ENCODE measurements around the gene SRMS. TPM values are rescaled to one million over a fixed set of nuclear protein-coding genes. Genes with fewer than 3 reads are reported as not detected.
"Not testable (repeated sequence)": the region's sequence is repeated elsewhere in the genome, so short reads cannot be mapped to it uniquely, and the experiment has no call there.

SRMS gene
- total RNA-seq, 1 experiment from 2014 or later, result 0.79 TPM

DNA sequence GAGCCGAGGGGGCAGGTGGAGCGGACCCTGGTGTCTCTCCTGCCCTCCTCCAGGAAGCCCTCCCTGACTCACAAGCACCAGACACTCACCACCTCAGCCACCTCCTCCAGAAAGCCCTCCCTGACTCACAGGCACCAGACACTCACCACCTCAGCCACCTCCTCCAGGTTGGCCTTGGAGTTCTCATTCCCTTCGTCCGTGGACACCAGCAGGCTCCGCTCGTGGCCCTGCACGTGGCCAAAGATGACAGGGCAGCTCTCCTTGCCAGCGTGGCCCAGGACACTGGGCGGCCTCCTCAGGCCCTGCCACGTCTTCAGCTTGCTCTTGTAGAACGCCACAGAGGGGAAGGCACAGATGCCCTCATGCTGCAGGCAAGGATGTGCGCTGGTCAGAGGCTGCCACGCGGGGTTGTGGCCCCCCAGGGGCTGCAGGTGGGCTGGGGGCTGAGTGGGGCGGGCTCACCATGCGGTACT is 12.8 kb upstream of the SRMS start:
- no peak overlapping the region for H2AFZ ChIP-seq (ENCODE audit: low read length)
- H4K91ac ChIP-seq (ENCODE audit: insufficient read length, low read depth, low read length), result no peak overlapping the region
- no peak overlapping the region for H3K14ac ChIP-seq (ENCODE audit: insufficient read depth, low read length)
- H3K27me3 ChIP-seq (ENCODE audit: insufficient read depth, low read length), result no peaks in the 10 kb centered on the region
- H3K27ac Mint-ChIP-seq, result peak overlapping the region in 2 of 3 experiments; percentile 39 to 87; a peak in 2 of 7 replicates
- H2BK5ac ChIP-seq (ENCODE audit: insufficient read length, low read length), result no peak overlapping the region
- H3K9ac ChIP-seq (ENCODE audit: extremely low read depth, insufficient read length, low read length), result no peak overlapping the region
- H3K4me2 ChIP-seq (ENCODE audit: insufficient read depth, insufficient read length, low read length), result no peak overlapping the region
- H3T11ph ChIP-seq (ENCODE audit: low read length), result no peak overlapping the region
- peaks cover 3 to 12% (median 11%) of the 10 kb centered on the region in 3 experiments; a peak in 6 of 7 replicates for H3K36me3 Mint-ChIP-seq (ENCODE audit: insufficient read depth in 1 of 3, low read depth in 3 of 3)
- no peak overlapping the region for H3K56ac ChIP-seq (ENCODE audit: insufficient read length, low read depth, low read length)
- peaks cover 5 to 7% of the 10 kb centered on the region in 2 experiments for H3K4me1 Mint-ChIP-seq
- H3K27me3 Mint-ChIP-seq (ENCODE audit: low read depth), result no peaks in the 10 kb centered on the region
- no peaks in the 10 kb centered on the region for H3K79me2 ChIP-seq (ENCODE audit: insufficient read depth, low read length)
- no peak overlapping the region for H2BK12ac ChIP-seq (ENCODE audit: insufficient read length, low read depth, low read length)
- no peak overlapping the region for H3K18ac ChIP-seq (ENCODE audit: insufficient read length, low read depth, low read length)
- H3K4me1 ChIP-seq (ENCODE audit: insufficient read depth, low read length), result no peaks in the 10 kb centered on the region
- H3K4me3 Mint-ChIP-seq, result peak overlapping the region in 1 of 2 experiments; percentile 52; a peak in 1 of 5 replicates
- H2BK20ac ChIP-seq (ENCODE audit: low read depth, low read length, poor library complexity, severe bottlenecking), result no peak overlapping the region
- TF ChIP-seq, protein P1, sequence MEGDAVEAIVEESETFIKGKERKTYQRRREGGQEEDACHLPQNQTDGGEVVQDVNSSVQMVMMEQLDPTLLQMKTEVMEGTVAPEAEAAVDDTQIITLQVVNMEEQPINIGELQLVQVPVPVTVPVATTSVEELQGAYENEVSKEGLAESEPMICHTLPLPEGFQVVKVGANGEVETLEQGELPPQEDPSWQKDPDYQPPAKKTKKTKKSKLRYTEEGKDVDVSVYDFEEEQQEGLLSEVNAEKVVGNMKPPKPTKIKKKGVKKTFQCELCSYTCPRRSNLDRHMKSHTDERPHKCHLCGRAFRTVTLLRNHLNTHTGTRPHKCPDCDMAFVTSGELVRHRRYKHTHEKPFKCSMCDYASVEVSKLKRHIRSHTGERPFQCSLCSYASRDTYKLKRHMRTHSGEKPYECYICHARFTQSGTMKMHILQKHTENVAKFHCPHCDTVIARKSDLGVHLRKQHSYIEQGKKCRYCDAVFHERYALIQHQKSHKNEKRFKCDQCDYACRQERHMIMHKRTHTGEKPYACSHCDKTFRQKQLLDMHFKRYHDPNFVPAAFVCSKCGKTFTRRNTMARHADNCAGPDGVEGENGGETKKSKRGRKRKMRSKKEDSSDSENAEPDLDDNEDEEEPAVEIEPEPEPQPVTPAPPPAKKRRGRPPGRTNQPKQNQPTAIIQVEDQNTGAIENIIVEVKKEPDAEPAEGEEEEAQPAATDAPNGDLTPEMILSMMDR (conservative IDR thresholded peaks at IDR 0.05), result no peak
- no peak overlapping the region for H2BK120ac ChIP-seq (ENCODE audit: low read depth, low read length, poor library complexity, severe bottlenecking)
- no peaks in the 10 kb centered on the region for H3K79me1 ChIP-seq (ENCODE audit: insufficient read depth, low read depth, low read length, poor library complexity, severe bottlenecking)
- H3K4ac ChIP-seq (ENCODE audit: low read depth, low read length), result no peak overlapping the region
- H3K23ac ChIP-seq (ENCODE audit: insufficient read length, low read depth, low read length), result no peak overlapping the region
- H2AK5ac ChIP-seq (ENCODE audit: insufficient read length, low read length), result no peak overlapping the region
- no peaks in the 10 kb centered on the region for H3K9me3 ChIP-seq (ENCODE audit: control insufficient read depth, low read depth, low read length)
- WGBS (ENCODE audit: extremely low coverage, insufficient read length, low lambda C conversion rate), result no CpG with 5 or more reads among the region's 16 CpGs
- H4K20me1 ChIP-seq (ENCODE audit: control insufficient read depth, insufficient read depth, insufficient read length), result no peaks in the 10 kb centered on the region
- DNase-seq, result no peak
- no peak overlapping the region for H4K5ac ChIP-seq (ENCODE audit: insufficient read length, low read depth, low read length)
- H3K9me3 Mint-ChIP-seq, result no peaks in the 10 kb centered on the region
- H3K27ac ChIP-seq (ENCODE audit: insufficient read length, low read depth, low read length), result no peak overlapping the region
- no peak overlapping the region for H4K8ac ChIP-seq (replicated peaks; ENCODE audit: insufficient read length, low read depth, low read length)
- no peaks in the 10 kb centered on the region for H3K23me2 ChIP-seq (ENCODE audit: insufficient read length, low read depth, low read length, poor library complexity, severe bottlenecking)
- no peak overlapping the region for H2BK15ac ChIP-seq (ENCODE audit: low read depth, low read length)

DNA sequence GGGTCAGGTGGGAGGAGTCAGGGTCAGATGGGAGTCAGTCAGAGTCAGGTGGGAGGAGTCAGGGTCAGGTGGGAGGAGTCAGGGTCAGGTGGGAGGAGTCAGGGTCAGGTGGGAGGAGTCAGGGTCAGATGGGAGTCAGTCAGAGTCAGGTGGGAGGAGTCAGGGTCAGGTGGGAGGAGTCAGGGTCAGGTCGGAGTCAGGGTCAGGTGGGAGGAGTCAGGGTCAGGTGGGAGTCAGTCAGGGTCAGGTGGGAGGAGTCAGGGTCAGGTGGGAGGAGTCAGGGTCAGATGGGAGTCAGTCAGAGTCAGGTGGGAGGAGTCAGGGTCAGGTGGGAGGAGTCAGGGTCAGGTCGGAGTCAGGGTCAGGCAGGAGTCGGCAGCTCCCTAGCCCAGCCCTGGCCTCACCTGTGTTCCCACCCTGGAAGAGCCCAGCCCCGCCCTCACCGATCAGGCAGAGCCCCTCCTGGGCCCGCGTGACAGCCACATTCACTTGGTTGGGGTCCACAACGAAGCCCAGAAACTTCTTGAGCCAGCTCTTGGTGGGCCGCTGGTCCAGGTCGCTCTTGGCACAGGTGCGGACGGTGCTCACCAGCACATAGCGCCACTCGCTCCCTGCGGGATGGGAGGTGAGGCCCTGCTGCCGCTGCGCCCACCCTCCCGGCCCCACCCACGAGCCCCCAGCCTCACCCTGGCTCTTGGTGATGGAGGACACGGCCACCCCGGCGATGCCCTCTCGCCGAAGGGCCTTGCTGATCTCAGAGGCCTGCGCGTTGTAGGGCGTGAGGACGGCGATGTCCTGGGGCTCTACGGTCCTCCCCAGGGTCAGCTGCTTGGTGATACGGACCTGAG is 12.2 kb upstream of the SRMS start:
- not testable (repeated sequence) for DNase-seq; H4K8ac ChIP-seq (replicated peaks; ENCODE audit: insufficient read length, low read depth, low read length); H3K4ac ChIP-seq (ENCODE audit: low read depth, low read length); H3K27me3 Mint-ChIP-seq (ENCODE audit: low read depth); H2BK20ac ChIP-seq (ENCODE audit: low read depth, low read length, poor library complexity, severe bottlenecking); H3K23me2 ChIP-seq (ENCODE audit: insufficient read length, low read depth, low read length, poor library complexity, severe bottlenecking); H3K4me3 Mint-ChIP-seq; H4K5ac ChIP-seq (ENCODE audit: insufficient read length, low read depth, low read length); H2BK15ac ChIP-seq (ENCODE audit: low read depth, low read length); H3K4me2 ChIP-seq (ENCODE audit: insufficient read depth, insufficient read length, low read length); H3T11ph ChIP-seq (ENCODE audit: low read length); H3K27ac Mint-ChIP-seq; H3K18ac ChIP-seq (ENCODE audit: insufficient read length, low read depth, low read length); H3K79me2 ChIP-seq (ENCODE audit: insufficient read depth, low read length); H4K20me1 ChIP-seq (ENCODE audit: control insufficient read depth, insufficient read depth, insufficient read length); H3K27me3 ChIP-seq (ENCODE audit: insufficient read depth, low read length); H3K27ac ChIP-seq (ENCODE audit: insufficient read length, low read depth, low read length); H2BK120ac ChIP-seq (ENCODE audit: low read depth, low read length, poor library complexity, severe bottlenecking); H2AK5ac ChIP-seq (ENCODE audit: insufficient read length, low read length); H3K4me1 Mint-ChIP-seq; H3K9me3 ChIP-seq (ENCODE audit: control insufficient read depth, low read depth, low read length); H3K14ac ChIP-seq (ENCODE audit: insufficient read depth, low read length); H2BK12ac ChIP-seq (ENCODE audit: insufficient read length, low read depth, low read length); H3K9ac ChIP-seq (ENCODE audit: extremely low read depth, insufficient read length, low read length); H3K79me1 ChIP-seq (ENCODE audit: insufficient read depth, low read depth, low read length, poor library complexity, severe bottlenecking); H3K56ac ChIP-seq (ENCODE audit: insufficient read length, low read depth, low read length); H3K9me3 Mint-ChIP-seq; H2AFZ ChIP-seq (ENCODE audit: low read length); H4K91ac ChIP-seq (ENCODE audit: insufficient read length, low read depth, low read length); H2BK5ac ChIP-seq (ENCODE audit: insufficient read length, low read length); H3K23ac ChIP-seq (ENCODE audit: insufficient read length, low read depth, low read length); H3K4me1 ChIP-seq (ENCODE audit: insufficient read depth, low read length)
- peaks cover 3 to 12% (median 11%) of the 10 kb centered on the region in 3 experiments; a peak in 6 of 7 replicates for H3K36me3 Mint-ChIP-seq (ENCODE audit: insufficient read depth in 1 of 3, low read depth in 3 of 3)
- WGBS (ENCODE audit: extremely low coverage, insufficient read length, low lambda C conversion rate), result no CpG with 5 or more reads among the region's 31 CpGs

Data from H9 (cell line).